Measurements from ENCODE around the gene ERAP2.
"Not testable (repeated sequence)": the region's sequence is repeated elsewhere in the genome, so short reads cannot be mapped to it uniquely, and the experiment has no call there.

The ERAP2 gene

DNA sequence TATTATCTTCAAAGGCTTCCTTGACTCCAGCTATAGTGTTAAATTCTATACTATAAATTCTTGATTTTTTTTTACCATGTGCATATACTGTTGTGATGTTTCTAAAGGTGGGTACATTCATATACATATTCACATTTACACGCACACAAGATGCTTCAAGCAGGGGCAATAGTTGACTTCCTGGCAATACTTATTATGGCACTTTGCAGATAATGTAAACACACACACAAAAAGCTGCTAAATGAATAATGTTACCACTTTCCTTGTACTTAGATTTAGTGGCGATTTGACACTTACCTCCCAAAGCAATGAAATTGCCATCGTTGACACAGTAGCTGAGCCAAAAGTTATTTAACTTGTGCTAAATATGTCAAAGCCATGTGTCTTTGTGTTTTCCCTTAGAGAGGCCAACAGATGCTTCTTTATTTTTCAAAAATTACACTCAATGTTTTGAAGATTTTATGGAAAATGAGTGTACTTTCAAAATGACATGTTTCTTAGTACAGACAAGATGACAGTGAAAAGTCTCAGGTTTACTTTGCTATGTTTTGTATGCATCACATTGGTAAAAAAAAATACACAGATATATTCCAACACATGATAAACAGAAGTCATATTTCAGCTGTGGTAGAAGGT lies 12.2 kb upstream of the ERAP2 start:
- no peak for DNase-seq (ENCODE audit: low read depth)

DNA sequence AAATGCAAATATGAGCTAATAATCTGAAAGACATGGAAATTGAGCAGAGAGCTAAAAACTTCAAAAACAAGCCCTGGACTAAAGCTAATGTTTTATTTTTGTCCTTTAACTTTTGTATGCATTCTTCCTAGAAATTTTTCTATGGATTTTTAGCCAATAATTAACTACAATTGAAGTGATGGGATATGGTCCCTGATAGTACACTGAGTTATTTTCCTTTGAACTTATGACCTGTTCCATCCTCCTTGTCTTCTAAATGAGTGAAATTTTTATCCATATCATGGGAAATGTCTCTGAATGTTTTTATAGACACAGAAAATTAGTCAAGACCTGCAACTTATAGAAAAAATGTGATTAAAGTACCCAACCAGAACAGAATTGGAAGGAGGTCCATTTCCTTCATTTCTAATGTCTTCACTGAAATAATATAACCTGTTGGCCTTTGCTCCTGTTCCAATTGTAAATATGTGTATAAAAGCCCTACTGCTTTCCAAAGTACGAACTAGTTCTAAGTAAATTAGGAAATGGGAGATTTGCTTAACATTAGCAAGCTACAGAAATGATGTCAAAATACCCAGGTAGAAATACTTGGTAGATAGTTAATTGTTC lies 11.3 kb upstream of the ERAP2 start:
- DNase-seq (ENCODE audit: low read depth) = no peak

DNA sequence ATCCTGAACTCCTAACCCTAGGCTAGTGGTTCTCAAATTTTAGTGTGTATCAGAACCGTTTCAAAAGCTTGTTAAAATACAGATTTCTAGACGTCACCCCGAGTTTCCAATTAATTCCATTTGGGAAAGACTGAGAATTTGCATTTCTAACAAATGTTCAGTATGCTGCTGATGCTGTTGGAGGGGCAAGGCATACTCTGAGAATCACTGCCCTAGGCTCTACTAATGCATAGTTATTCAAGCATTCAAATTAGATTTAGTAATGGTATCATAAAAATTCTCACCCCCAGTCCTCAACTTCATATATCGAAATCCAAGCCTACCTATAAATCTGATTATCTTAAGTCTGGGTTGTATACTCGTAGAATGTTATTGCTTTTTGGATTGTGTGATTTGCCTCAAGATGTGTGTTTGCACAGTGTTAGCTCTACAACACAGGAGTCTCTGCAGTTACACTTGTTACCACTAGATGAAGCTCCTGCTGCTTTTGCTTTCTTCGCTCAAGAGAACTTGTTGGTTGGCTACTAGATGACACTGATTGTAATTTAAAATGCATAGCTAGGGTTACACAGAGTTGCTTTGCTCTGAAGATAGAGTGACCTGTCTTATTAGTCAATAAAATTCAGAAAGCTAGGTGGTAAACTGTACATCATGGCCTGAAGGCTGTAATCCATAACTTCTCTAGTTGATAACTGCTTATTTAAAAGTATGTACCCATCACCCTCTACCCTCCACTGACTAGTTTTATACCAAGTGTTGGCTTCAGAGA lies 7.5 kb upstream of the ERAP2 start:
- peak; percentile 76 for DNase-seq (ENCODE audit: low read depth)

DNA sequence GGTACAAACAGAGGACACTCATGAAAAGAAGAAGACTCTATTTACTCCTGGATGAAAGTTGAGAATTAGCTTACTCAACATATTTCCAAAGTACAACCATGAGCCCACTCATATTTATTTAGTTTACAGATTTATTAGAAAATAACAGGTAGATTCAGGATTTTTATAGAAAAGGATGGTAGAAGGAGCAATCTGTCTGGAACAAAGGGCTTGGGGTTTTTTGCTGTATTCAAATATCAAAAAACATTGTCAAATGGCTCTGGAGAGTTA lies 7.0 kb upstream of the ERAP2 start:
- DNase-seq (ENCODE audit: low read depth) = no peak

DNA sequence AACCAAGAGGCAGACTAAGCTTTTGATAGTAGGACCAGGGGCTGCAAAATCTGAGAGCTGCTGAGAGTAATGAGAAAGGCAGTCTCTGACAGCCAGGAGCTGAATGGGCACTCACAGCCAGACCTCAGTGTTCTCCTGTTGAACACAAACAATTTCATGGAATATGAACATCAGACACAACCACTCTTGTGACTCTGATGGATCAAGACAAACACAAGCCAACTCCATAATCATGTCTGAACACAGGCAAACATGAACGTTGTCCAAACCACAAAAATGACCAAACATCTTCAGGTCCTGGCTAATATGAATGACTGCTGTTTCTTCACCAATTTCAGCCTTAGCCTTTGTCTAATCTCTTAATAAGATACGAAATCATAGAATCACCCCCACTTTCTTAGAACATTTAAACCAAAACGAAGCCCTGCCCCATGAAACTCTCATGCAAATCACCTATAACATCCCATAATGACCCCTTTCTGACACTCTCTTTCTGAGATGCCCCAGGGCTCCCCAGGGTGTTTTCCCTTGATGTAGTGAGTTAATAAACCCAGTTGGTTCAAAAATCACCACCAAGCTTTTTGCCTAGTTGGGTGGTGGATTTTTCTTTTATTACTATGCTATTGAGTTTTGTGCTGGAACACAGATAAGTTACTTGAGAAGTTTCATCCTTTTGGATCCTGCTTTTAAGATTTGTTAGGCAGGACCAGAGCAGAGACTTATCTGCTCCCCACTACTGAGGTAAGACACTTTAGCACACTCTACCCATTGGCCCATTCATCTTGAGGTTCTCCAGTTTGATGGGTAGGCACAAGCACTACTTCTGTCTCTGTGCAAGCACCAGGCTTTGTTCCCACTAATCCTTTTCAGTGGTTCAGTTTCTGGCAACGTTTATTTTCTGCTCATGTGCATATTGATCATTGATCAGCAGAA lies 5.9 kb upstream of the ERAP2 start:
- DNase-seq (ENCODE audit: low read depth) = peak; percentile 18

DNA sequence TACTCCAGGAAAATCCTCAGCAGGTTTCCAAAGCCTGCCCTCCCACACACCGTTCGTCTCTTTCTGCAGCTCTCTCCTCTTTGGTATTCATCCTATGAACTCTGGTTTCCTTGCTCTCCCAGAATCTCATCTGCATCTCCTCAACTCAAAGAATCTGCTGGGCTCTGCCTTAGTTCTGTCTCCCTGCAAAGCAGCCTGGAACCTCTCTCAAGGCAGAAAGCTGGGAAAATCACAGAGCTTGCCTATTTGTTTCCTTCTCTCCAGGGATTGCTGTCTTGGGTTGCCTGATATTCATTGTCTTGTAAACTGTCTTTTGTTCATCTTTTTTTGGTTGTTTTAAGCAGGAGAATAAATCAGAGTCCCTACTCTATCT lies 5.3 kb upstream of the ERAP2 start:
- no peak for DNase-seq (ENCODE audit: low read depth)

DNA sequence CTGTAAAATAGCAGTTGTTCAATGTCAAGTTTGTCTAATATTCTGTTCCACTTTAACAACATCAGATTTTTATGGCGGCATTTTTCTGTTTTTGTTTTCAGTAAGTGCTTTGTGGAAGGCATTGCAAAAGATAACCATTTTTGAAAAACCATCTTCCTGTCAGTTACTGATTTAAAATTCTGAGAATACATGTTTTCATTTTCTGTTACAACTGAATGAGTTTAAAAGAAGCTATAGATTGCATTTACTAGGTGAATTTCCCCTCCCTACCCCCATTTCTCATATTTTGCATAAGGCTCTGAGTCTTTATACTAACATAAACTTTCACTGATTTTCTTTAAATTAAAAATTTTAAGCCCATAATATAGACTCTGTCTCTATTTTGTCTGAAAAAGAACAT lies 4.6 kb upstream of the ERAP2 start:
- DNase-seq (ENCODE audit: low read depth) = no peak

DNA sequence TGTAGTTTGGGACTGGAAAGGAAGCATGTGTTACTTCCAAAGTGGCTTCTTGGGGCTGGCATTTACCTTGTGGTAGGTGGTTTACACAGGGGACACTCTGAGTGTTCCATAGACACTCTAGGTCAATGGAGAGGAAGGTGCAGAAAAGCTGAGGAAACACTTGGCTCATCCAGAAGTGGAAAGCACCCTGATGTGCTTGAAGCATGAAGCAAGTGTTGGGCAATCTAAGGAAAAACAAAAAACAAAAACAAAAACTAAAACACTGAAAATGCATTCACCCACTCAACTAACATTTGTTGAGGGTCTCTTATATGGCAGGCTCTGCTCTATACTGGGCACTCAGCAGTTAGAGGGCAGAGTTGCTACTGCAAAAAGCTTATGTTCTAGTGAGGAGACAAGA lies 2.9 kb upstream of the ERAP2 start:
- DNase-seq (ENCODE audit: low read depth) = no peak

DNA sequence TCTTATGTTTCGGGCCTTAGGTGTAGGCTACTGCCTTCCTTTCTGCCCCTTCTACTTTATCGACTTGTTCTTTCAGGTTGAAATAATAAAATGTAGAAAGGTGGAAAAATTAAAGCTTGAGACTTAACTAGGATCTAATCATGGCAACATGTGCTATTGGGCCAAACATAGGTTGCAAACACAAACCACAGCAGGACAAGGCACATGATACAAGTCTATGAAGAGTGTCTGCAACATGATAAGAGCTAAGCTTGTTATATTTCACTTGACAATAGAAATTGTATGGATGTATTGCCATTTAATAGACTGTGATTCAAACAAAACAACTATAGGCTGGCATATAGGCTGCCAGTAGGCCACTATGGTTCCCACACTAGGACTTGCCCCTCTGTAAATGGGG lies 1.7 kb upstream of the ERAP2 start:
- DNase-seq (ENCODE audit: low read depth) = no peak

DNA sequence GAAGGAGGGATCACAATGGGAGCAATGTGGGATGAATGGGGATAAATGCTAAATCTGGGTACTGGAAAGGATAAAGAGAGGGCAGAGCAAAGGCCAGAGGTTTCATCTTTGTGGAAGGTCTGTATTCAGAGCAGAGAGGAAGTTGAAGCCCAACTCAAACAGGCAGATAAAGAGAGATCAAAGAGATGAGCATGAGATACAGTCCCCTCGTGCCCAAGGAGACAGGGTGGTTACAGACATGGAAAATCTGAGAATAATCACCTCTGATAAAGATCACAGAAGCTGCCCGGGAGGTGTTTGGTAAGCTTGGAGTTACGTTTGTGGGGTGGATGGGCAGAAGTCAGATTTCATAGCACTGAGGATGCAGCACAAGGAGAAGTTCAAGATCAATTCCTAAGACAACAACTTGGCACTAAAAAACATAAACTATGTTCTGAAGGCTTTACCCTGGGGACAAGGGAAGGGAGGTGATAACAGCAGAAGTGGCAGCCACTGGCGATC lies 459 bp upstream of the ERAP2 start:
- DNase-seq (ENCODE audit: low read depth) = peak; percentile 17

DNA sequence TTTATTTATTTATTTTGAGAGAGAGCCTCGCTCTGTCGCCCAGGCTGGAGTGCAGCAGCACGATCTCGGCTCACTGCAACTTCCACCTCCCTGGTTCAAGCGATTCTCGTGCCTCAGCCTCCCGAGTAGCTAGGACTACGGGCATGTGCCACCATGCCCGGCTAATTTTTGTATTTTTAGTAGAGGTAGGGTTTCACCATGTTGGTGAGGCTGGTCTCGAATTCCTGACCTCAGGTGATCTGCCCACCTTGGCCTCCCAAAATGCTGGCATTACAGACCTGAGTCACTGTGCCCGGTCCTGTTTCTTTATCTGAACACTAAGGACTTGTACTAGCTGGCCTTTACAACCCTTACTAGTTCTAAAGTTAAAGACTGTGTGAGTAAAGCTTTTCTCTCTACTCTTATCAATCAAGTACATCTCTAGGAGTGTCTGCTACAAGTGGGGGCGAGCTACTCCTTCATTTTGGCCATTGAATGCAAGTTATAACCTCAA lies 723 bp downstream of the ERAP2 start:
- DNase-seq (ENCODE audit: low read depth) = not testable (repeated sequence)

DNA sequence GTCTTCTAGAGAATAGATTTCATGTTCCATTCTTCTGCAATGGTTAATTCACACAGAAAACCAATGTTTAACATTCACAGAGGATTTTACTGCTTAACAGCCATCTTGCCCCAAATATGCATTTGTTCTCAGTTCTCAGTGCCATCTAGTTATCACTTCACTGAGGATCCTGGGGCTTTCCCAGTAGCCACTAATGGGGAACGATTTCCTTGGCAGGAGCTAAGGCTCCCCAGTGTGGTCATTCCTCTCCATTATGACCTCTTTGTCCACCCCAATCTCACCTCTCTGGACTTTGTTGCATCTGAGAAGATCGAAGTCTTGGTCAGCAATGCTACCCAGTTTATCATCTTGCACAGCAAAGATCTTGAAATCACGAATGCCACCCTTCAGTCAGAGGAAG lies 3.4 kb downstream of the ERAP2 start:
- DNase-seq (ENCODE audit: low read depth) = no peak

DNA sequence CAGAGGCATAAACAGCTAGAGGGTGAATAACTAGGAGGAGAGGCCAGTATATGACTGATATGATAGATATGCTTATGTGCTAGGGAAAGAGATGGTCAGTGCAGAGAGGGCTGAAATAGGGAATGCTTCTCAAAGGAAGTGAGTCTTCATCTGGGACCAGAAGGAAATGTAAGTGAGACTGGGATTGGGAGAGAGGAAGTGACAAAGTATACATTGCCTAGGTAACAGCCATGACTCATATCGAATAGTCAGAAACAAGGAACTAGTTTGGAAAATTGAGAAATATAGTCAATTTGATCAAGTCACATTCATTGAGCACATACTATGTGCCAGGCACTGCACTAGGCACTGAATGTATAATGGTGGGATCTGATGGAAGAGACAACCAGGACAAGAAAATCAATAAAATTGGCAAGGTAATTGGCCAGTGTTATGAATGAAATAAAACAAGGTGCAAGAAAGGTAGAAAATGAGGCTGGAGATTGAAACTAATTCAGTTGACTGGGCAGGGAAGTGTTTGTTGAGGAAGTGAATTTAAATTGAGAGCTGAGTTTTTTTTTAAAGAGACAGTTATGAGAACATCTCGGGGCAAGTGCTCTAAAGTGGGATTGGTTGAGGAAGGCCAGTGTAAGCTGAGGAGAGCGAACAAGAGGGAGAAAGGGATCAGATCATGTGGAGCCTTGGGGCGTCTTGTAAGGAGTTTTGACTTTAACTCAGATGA lies 4.3 kb downstream of the ERAP2 start:
- peak; percentile 49 for DNase-seq (ENCODE audit: low read depth)

DNA sequence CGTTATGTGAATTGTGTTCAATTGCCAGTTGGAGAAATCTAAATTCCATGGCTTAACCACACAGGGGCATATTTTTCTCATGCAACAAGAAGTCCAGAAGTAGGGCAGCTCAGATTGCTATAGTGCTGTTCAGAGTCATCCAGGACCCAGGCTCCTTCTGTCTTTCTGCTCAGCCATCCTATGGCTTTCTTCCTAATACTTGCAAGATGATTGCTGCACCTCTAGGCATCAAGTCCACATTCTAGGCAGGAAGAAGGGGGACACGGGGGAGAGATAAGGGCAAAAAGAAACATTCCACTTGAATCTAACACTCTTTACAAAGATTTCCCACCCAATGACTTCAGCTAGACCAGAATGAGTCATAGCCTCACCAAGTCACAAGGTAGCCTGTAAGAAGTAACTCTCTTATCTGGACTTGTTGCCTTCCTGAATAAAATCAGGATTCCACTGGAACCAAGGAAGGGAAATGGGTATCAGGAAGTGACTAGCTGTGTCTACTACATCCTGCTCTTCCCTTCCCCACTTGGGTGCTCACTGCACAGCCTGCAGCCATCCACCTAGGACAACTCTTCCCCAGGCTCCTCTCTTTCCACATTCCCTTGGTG lies 5.3 kb downstream of the ERAP2 start:
- DNase-seq (ENCODE audit: low read depth) = peak; percentile 89

DNA sequence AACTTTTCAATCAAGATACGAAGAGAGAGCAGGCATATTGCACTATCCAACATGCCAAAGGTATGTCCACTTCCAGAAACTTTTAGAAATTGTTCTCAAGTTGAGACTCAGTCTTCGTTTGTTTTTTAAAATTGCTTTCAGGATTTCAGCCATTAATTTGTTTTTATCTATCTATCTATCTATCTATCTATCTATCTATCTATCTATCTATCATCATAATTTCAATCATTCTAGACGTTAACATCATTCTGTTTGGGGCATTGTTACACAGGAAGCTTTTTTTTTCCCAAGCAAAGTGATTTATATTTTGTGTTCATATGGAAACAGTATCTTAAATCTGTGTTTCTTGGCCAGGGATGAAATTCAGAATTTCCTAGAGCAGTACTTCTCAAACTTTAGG lies 7.6 kb downstream of the ERAP2 start:
- DNase-seq (ENCODE audit: low read depth) = no peak

DNA sequence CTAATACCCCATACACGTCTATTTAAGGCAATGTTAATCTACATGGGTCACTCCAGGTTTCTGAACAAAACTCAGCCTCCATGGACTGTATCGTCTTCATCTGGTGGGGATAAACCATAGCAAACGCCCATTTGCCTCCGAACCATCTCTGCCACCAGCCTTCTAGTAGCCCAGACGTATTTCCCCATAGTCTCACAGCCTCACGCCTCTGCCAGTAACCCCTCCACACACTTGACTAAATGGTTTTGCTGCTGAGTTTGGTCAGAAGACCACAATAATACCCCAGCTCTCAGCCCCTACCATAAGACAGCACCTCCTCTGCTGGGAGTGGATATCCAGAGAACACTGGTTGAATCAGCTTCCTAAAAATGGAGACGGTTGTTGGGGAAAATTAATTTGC lies 8.7 kb downstream of the ERAP2 start:
- no peak for DNase-seq (ENCODE audit: low read depth)

DNA sequence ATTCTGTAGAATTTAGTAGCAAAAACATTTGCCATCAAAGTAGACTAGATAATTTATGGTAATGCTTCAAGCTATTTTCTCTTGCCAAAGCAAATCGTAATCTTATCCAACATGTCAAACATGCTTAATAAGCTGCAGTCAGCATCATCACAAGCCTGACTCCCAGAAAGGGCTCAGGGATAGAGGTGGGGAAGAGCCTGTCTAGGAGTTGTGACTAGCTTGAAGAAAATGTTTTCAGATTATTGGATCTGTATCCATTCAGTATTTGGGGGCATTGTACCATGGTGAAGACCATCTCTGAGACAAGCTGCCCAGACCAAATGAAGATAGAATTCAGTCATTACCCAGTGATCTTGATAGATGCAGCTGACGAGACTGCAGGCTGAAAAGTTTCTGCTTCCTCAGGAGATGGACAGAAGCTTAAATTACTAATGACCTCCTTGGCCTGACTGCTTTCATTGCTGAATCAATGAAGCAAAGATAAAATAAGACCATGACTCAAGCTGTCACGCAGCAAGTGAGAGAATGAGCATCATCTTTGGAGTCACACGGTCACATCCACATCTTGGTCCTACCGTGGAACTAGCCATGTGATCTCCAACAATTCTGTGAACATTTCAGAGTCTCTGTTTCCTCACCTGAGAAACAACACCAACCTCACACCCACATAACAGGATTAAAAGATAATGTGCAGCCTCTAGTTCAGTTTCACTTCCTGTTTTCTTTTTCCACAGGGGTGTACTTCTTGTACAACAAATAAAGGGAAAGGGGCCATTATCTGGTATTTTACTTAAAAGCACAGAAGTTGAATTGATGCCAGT lies 9.4 kb downstream of the ERAP2 start:
- DNase-seq (ENCODE audit: low read depth) = no peak

DNA sequence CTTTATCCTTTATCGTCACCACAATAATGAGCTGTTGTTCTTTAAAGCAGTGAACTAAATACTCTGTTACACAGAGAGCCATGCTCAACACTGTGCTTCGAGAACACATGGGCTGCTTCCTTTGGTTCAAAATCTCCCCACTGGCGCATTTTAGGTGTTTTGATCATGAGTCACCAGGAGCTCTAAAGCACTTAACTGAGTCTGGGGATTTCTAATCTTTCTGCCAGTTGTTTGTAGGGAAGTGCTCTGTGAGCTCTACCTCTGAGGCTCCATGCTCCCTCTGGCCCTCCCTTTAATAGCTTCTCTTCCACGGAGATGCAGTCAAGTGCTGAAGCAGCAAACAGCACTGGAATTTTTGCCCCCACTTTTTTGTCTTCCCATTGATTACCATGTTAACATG lies 17.0 kb downstream of the ERAP2 start:
- DNase-seq (ENCODE audit: low read depth) = peak; percentile 84

DNA sequence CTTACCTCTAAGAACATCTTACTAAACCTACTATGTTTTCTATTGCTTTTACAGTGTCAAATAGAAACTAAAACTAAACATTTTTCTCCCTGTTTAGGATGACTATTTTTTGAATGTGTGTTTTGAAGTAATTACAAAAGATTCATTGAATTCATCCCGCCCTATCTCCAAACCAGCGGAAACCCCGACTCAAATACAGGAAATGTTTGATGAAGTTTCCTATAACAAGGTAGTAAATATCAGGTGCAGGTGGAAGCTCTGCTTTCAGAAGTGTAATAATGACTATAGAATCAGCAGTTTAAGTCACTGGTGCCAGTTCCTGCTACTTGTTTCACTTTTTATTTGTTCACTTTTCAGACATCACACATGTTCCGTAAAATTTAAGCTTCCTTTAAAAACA lies 20.0 kb downstream of the ERAP2 start:
- DNase-seq (ENCODE audit: low read depth) = no peak

DNA sequence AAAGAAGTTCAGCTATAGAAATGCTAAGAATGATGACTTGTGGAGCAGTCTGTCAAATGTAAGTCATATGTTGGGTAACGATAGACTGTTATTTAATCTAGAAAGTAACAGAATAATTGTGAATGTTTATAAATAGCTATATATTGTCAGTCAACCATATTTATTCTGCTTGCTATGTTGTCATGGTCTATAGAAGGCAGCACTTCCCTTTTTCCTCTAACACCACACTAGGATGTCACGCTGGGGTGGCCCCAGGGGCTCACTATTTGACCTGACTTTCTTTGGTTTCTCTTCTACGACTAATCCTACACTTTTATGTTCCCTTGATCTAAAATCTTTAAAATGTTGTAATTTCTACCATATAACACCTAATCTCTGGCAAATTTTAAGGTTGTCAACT lies 20.5 kb downstream of the ERAP2 start:
- DNase-seq (ENCODE audit: low read depth) = no peak
